ENCODE data around the gene RANBP2. TPM values are rescaled to one million over a fixed set of nuclear protein-coding genes. Genes with fewer than 3 reads are reported as not detected.
"Not testable (repeated sequence)": the region's sequence is repeated elsewhere in the genome, so short reads cannot be mapped to it uniquely, and the experiment has no call there.

The RANBP2 gene
- total and polyA plus RNA-seq, 4 donors, result 23.7 to 104 (median 52.9) TPM

- no CpG with 5 or more reads among the region's 2 CpGs for WGBS (ENCODE audit: insufficient coverage)
- not testable (repeated sequence) for H3K4me1 ChIP-seq (ENCODE audit: control insufficient read depth, insufficient read depth, low read length); H3K36me3 ChIP-seq (ENCODE audit: control insufficient read depth, insufficient read depth, low read length); H3K4me3 ChIP-seq (ENCODE audit: low read depth, low read length); H3K27ac ChIP-seq (ENCODE audit: low read depth, low read length); H3K9me3 ChIP-seq (ENCODE audit: control insufficient read depth, insufficient read depth, low read length); DNase-seq (ENCODE audit: low read depth in 4 of 6, low spot score in 6 of 6); H3K27me3 ChIP-seq (ENCODE audit: control insufficient read depth, insufficient read depth, low read length)
These were observed 48.6 kb downstream of the RANBP2 start for GRCh38 chr2:108767859-108768258.

GRCh38 chr2:108776475-108776874, 57.2 kb downstream of the RANBP2 start:
- Histone ChIP-seq H3K4me1 (ENCODE audit: control insufficient read depth, insufficient read depth, low read length) (no peaks in the 10 kb centered on the region), H3K27ac (ENCODE audit: low read depth, low read length) (no peak overlapping the region), H3K36me3 (ENCODE audit: control insufficient read depth, insufficient read depth, low read length) (peaks cover 30% of the 10 kb centered on the region), H3K27me3 (ENCODE audit: control insufficient read depth, insufficient read depth, low read length) (no peaks in the 10 kb centered on the region), H3K4me3 (ENCODE audit: low read depth, low read length) (no peak overlapping the region), H3K9me3 (ENCODE audit: control insufficient read depth, insufficient read depth, low read length) (no peaks in the 10 kb centered on the region)
- no CpG with 5 or more reads among the region's 3 CpGs for WGBS (ENCODE audit: insufficient coverage)
- DNase-seq (ENCODE audit: low read depth in 4 of 6, low spot score in 6 of 6), result no peak

GRCh38 chr2:108778857-108779256, 59.6 kb downstream of the RANBP2 start:
- Histone ChIP-seq H3K4me3 (ENCODE audit: low read depth, low read length) (no peak overlapping the region), H3K27ac (ENCODE audit: low read depth, low read length) (no peak overlapping the region), H3K9me3 (ENCODE audit: control insufficient read depth, insufficient read depth, low read length) (no peaks in the 10 kb centered on the region), H3K36me3 (ENCODE audit: control insufficient read depth, insufficient read depth, low read length) (peaks cover 30% of the 10 kb centered on the region), H3K27me3 (ENCODE audit: control insufficient read depth, insufficient read depth, low read length) (no peaks in the 10 kb centered on the region), H3K4me1 (ENCODE audit: control insufficient read depth, insufficient read depth, low read length) (no peaks in the 10 kb centered on the region)
- no peak for DNase-seq (ENCODE audit: low read depth in 4 of 6, low spot score in 6 of 6)
- WGBS (ENCODE audit: insufficient coverage), result 95% methylated on average over 2 of the region's 2 CpGs

GRCh38 chr2:108786008-108786353, 66.7 kb downstream of the RANBP2 start:
- 0% methylated on average over 1 of the region's 1 CpG for WGBS (ENCODE audit: insufficient coverage)
- Histone ChIP-seq H3K36me3 (ENCODE audit: control insufficient read depth, insufficient read depth, low read length) (peaks cover 16% of the 10 kb centered on the region), H3K4me1 (ENCODE audit: control insufficient read depth, insufficient read depth, low read length) (peaks cover 2% of the 10 kb centered on the region), H3K27me3 (ENCODE audit: control insufficient read depth, insufficient read depth, low read length) (no peaks in the 10 kb centered on the region), H3K4me3 (ENCODE audit: low read depth, low read length) (peak overlapping the region; percentile 62), H3K9me3 (ENCODE audit: control insufficient read depth, insufficient read depth, low read length) (no peaks in the 10 kb centered on the region), H3K27ac (ENCODE audit: low read depth, low read length) (peak overlapping the region; percentile 76)
- DNase-seq (ENCODE audit: low read depth in 4 of 6, low spot score in 6 of 6), result no peak

GRCh38 chr2:108786354-108787215, 67.3 kb downstream of the RANBP2 start, which contains the start of gene CCDC138:
TSS of gene CCDC138 (plus strand) at chr2:108786771. CDS start at chr2:108786823, 52 bp downstream.
- Histone ChIP-seq H3K27ac (ENCODE audit: low read depth, low read length) (peak within 1 kb of the TSS; percentile 76), H3K9me3 (ENCODE audit: control insufficient read depth, insufficient read depth, low read length) (no peaks in the 10 kb centered on the region), H3K4me3 (ENCODE audit: low read depth, low read length) (peak within 1 kb of the TSS; percentile 62), H3K27me3 (ENCODE audit: control insufficient read depth, insufficient read depth, low read length) (no peaks in the 10 kb centered on the region), H3K4me1 (ENCODE audit: control insufficient read depth, insufficient read depth, low read length) (peaks cover 2% of the 10 kb centered on the region), H3K36me3 (ENCODE audit: control insufficient read depth, insufficient read depth, low read length) (peaks cover 16% of the 10 kb centered on the region)
- DNase-seq (ENCODE audit: low read depth in 4 of 6, low spot score in 6 of 6), result peak; percentile 71 to 96 (median 78)
- WGBS (ENCODE audit: insufficient coverage), result 0% methylated on average over 77 of the region's 78 CpGs

- Histone ChIP-seq H3K27me3 (ENCODE audit: control insufficient read depth, insufficient read depth, low read length) (no peaks in the 10 kb centered on the region), H3K27ac (ENCODE audit: low read depth, low read length) (no peak overlapping the region), H3K36me3 (ENCODE audit: control insufficient read depth, insufficient read depth, low read length) (peaks cover 14% of the 10 kb centered on the region), H3K4me1 (ENCODE audit: control insufficient read depth, insufficient read depth, low read length) (peaks cover 2% of the 10 kb centered on the region), H3K4me3 (ENCODE audit: low read depth, low read length) (peak overlapping the region; percentile 62), H3K9me3 (ENCODE audit: control insufficient read depth, insufficient read depth, low read length) (no peaks in the 10 kb centered on the region)
- peak in 2 of 6 donors; percentile 0 to 10 for DNase-seq (ENCODE audit: low read depth in 4 of 6, low spot score in 6 of 6)
- 0% methylated on average over 3 of the region's 6 CpGs for WGBS (ENCODE audit: insufficient coverage)
These were observed 67.9 kb downstream of the RANBP2 start for GRCh38 chr2:108787216-108787541.

GRCh38 chr2:108803045-108803736, 83.9 kb downstream of the RANBP2 start:
- WGBS (ENCODE audit: insufficient coverage), result 90% methylated on average over 4 of the region's 7 CpGs
- Histone ChIP-seq H3K27me3 (ENCODE audit: control insufficient read depth, insufficient read depth, low read length) (no peaks in the 10 kb centered on the region), H3K36me3 (ENCODE audit: control insufficient read depth, insufficient read depth, low read length) (peaks cover 11% of the 10 kb centered on the region), H3K27ac (ENCODE audit: low read depth, low read length) (no peak overlapping the region), H3K4me1 (ENCODE audit: control insufficient read depth, insufficient read depth, low read length) (no peaks in the 10 kb centered on the region), H3K9me3 (ENCODE audit: control insufficient read depth, insufficient read depth, low read length) (no peaks in the 10 kb centered on the region), H3K4me3 (ENCODE audit: low read depth, low read length) (no peak overlapping the region)
- DNase-seq (ENCODE audit: low read depth in 4 of 6, low spot score in 6 of 6), result no peak

- H3K4me3 ChIP-seq (ENCODE audit: low read depth, low read length), result no peak overlapping the region
- WGBS (ENCODE audit: insufficient coverage), result no CpG with 5 or more reads among the region's 1 CpG
- DNase-seq (ENCODE audit: low read depth in 4 of 6, low spot score in 6 of 6), result no peak
- peaks cover 3% of the 10 kb centered on the region for H3K9me3 ChIP-seq (ENCODE audit: control insufficient read depth, insufficient read depth, low read length)
- H3K4me1 ChIP-seq (ENCODE audit: control insufficient read depth, insufficient read depth, low read length), result no peaks in the 10 kb centered on the region
- H3K27me3 ChIP-seq (ENCODE audit: control insufficient read depth, insufficient read depth, low read length), result no peaks in the 10 kb centered on the region
- H3K36me3 ChIP-seq (ENCODE audit: control insufficient read depth, insufficient read depth, low read length), result peaks cover 8% of the 10 kb centered on the region
- H3K27ac ChIP-seq (ENCODE audit: low read depth, low read length), result no peak overlapping the region
These were observed 85.8 kb downstream of the RANBP2 start for GRCh38 chr2:108805032-108805431.

- H3K27ac ChIP-seq (ENCODE audit: low read depth, low read length), result no peak overlapping the region
- H3K4me1 ChIP-seq (ENCODE audit: control insufficient read depth, insufficient read depth, low read length), result no peaks in the 10 kb centered on the region
- peak in 1 of 6 donors; percentile 4 for DNase-seq (ENCODE audit: low read depth in 4 of 6, low spot score in 6 of 6)
- WGBS (ENCODE audit: insufficient coverage), result no CpG with 5 or more reads among the region's 1 CpG
- no peaks in the 10 kb centered on the region for H3K27me3 ChIP-seq (ENCODE audit: control insufficient read depth, insufficient read depth, low read length)
- H3K36me3 ChIP-seq (ENCODE audit: control insufficient read depth, insufficient read depth, low read length), result peaks cover 8% of the 10 kb centered on the region
- peaks cover 3% of the 10 kb centered on the region for H3K9me3 ChIP-seq (ENCODE audit: control insufficient read depth, insufficient read depth, low read length)
- H3K4me3 ChIP-seq (ENCODE audit: low read depth, low read length), result no peak overlapping the region
These were observed 86.5 kb downstream of the RANBP2 start for GRCh38 chr2:108805782-108806181.
